Thyroid gland (tissue), 4 donors: ENCODE measurements around the gene MX2. TPM values are rescaled to one million over a fixed set of nuclear protein-coding genes. Genes with fewer than 3 reads are reported as not detected.

Experiments used
- DNase-seq, 2 donors: peaks; one replicate each; pipeline ENCODE4 v3.0.0-alpha.2; 2019
- H3K27ac ChIP-seq, 3 donors: fragments of 200-600 bp; sonication (generic); 1 replicate in 2 of 3; 2 replicates in 1 of 3; pipeline ENCODE4 v1.5.1; 2016 to 2019; ENCODE audit warnings: mild to moderate bottlenecking in 1 of 3, moderate library complexity in 1 of 3
- H3K27me3 ChIP-seq: fragments of 200-600 bp; sonication (generic); one replicate; pipeline ENCODE4 v1.5.1; 2019
- H3K36me3 ChIP-seq, 2 donors: fragments of 200-600 bp; sonication (generic); one replicate each; pipeline ENCODE4 v1.5.1; 2016 to 2019
- H3K4me1 ChIP-seq, 2 donors: fragments of 200-600 bp; sonication (generic); one replicate each; pipeline ENCODE4 v1.5.1; 2017 to 2019
- H3K4me3 ChIP-seq, 3 donors: fragments of 200-600 bp; sonication (generic); replicated peaks in 1 of 3; 1 replicate in 2 of 3; 2 replicates in 1 of 3; pipeline ENCODE4 v1.5.1; 2016; ENCODE audit warnings: mild to moderate bottlenecking in 1 of 3
- H3K9me3 ChIP-seq: fragments of 200-600 bp; sonication (generic); one replicate; pipeline ENCODE4 v1.5.1; 2017
- CTCF ChIP-seq, 6 experiments: fragments of 200-600 bp in 3 of 6; fragments of 450-650 bp in 3 of 6; sonication (generic) in 3 of 6; IDR thresholded peaks; one replicate each; pipeline ENCODE4 v1.5.1; 2016 to 2019; ENCODE audit warnings: antibody characterized with exemption in 6 of 6, mild to moderate bottlenecking in 2 of 6, inconsistent platforms in 1 of 6, moderate library complexity in 1 of 6
- POLR2A ChIP-seq, 2 donors: fragments of 450-650 bp; IDR thresholded peaks; one replicate each; pipeline ENCODE4 v1.6.1; 2017; ENCODE audit warnings: antibody characterized with exemption in 2 of 2, mild to moderate bottlenecking in 2 of 2, moderate library complexity in 1 of 2
- WGBS, 2 donors: methylation state at CpG; one replicate each; pipeline ENCODE4 v1.1.5; 2017; 5-methylcytosine and 5-hydroxymethylcytosine counted together
- intact Hi-C: fragments of 100-400 bp; cut with DNase I; formaldehyde crosslinking; loops from one replicate; pipeline ENCODE4 v1.15.1; 2023
- total RNA-seq, 4 donors: library from RNA; depleted of rRNA; stranded (reverse); fragments of >200 nt; gene quantifications; one replicate each; pipeline ENCODE4 v1.2.3, GENCODE V29; 2016

Gene MX2
- total RNA-seq, 4 donors from 2014 or later, result 3.0 to 19.8 (median 7.1) TPM

- Histone ChIP-seq H3K27me3 (no peaks in the 10 kb centered on the region), H3K36me3 (peaks cover 7 to 14% of the 10 kb centered on the region in 2 donors), H3K27ac (no peak overlapping the region), H3K4me3 (no peak overlapping the region), H3K9me3 (no peaks in the 10 kb centered on the region), H3K4me1 (no peaks in the 10 kb centered on the region)
- intact Hi-C loops, result loop anchor here (10.0 kb wide), 1 partner anchor 77 kb away; no protein-coding TSS in a partner anchor
- no peak for TF ChIP-seq CTCF (IDR thresholded peaks at IDR 0.05)
- TF ChIP-seq POLR2A (IDR thresholded peaks at IDR 0.05), result no peak
- 81 to 90% methylated on average over 16 of the region's 16 CpGs for WGBS, 2 donors
- no peak for DNase-seq
These were observed 90.2 kb downstream of the MX2 start for GRCh38 chr21:41451753-41452676.

GRCh38 chr21:41453198-41453597 is 91.4 kb downstream of the MX2 start:
- Histone ChIP-seq H3K4me1 (no peaks in the 10 kb centered on the region), H3K27me3 (no peaks in the 10 kb centered on the region), H3K27ac (no peak overlapping the region), H3K4me3 (no peak overlapping the region), H3K9me3 (no peaks in the 10 kb centered on the region), H3K36me3 (peaks cover 0 to 4% of the 10 kb centered on the region in 2 donors)
- intact Hi-C loops, result loop anchor here (10.0 kb wide), 1 partner anchor 78 kb away; no protein-coding TSS in a partner anchor
- TF ChIP-seq POLR2A (IDR thresholded peaks at IDR 0.05) (no peak), CTCF (IDR thresholded peaks at IDR 0.05) (no peak)
- DNase-seq, result no peak
- 91 to 92% methylated on average over 3 of the region's 3 CpGs for WGBS, 2 donors

DNA sequence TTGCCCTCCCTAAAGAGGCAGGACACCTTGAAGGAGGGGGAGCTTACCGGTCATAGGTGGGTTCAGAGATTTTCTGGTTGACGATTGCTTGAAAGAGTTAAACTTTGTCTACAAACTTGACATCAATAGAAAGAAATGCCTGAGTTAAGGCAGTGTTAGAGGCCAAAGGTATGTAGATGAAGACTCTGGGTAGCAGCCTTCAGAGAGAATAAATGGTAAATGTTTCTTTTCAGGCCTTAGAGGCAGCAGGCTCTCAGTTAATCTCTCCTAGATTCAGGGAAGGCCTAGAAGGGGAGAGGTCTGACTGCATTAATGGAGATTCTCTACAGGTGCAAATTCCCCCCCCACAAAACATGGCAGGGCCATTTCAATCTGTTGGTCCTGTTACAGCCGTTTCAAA is 91.9 kb downstream of the MX2 start:
- Histone ChIP-seq H3K9me3 (no peaks in the 10 kb centered on the region), H3K4me3 (no peak overlapping the region), H3K27me3 (no peaks in the 10 kb centered on the region), H3K4me1 (no peaks in the 10 kb centered on the region), H3K27ac (no peak overlapping the region), H3K36me3 (peaks cover 4 to 7% of the 10 kb centered on the region in 2 donors)
- TF ChIP-seq POLR2A (IDR thresholded peaks at IDR 0.05), result no peak
- TF ChIP-seq CTCF (IDR thresholded peaks at IDR 0.05), result no peak
- intact Hi-C loops, result loop anchor here (10.0 kb wide), 1 partner anchor 79 kb away; no protein-coding TSS in a partner anchor
- 63 to 73% methylated on average over 3 of the region's 3 CpGs for WGBS, 2 donors
- DNase-seq, result no peak

GRCh38 chr21:41458121-41458520 is 96.3 kb downstream of the MX2 start:
- DNase-seq, result no peak
- intact Hi-C loops, result loop anchor here (10.0 kb wide), 1 partner anchor 83 kb away; no protein-coding TSS in a partner anchor
- no peak for TF ChIP-seq POLR2A (IDR thresholded peaks at IDR 0.05)
- no peak for TF ChIP-seq CTCF (IDR thresholded peaks at IDR 0.05)

DNA sequence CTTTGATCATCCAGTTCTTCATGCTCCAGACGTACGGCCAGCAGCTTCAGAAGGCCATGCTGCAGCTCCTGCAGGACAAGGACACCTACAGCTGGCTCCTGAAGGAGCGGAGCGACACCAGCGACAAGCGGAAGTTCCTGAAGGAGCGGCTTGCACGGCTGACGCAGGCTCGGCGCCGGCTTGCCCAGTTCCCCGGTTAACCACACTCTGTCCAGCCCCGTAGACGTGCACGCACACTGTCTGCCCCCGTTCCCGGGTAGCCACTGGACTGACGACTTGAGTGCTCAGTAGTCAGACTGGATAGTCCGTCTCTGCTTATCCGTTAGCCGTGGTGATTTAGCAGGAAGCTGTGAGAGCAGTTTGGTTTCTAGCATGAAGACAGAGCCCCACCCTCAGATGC is 96.7 kb downstream of the MX2 start:
- Histone ChIP-seq H3K4me1 (peaks cover 12 to 20% of the 10 kb centered on the region in 2 donors), H3K36me3 (peaks cover 4 to 7% of the 10 kb centered on the region in 2 donors), H3K9me3 (no peaks in the 10 kb centered on the region), H3K27ac (no peak overlapping the region), H3K27me3 (no peaks in the 10 kb centered on the region), H3K4me3 (no peak overlapping the region)
- intact Hi-C loops, result loop anchor here (10.0 kb wide), 1 partner anchor 84 kb away; no protein-coding TSS in a partner anchor
- WGBS, 2 donors, result 92 to 95% methylated on average over 22 of the region's 22 CpGs
- TF ChIP-seq POLR2A (IDR thresholded peaks at IDR 0.05) (no peak), CTCF (IDR thresholded peaks at IDR 0.05) (no peak)
- no peak for DNase-seq

More at GRCh38 chr21:41458121-41458520, 96.3 kb downstream of the MX2 start:
- Histone ChIP-seq H3K9me3 (no peaks in the 10 kb centered on the region), H3K4me1 (peaks cover 12 to 20% of the 10 kb centered on the region in 2 donors), H3K4me3 (no peak overlapping the region), H3K36me3 (peaks cover 4 to 7% of the 10 kb centered on the region in 2 donors), H3K27ac (no peak overlapping the region), H3K27me3 (no peaks in the 10 kb centered on the region)
- 93 to 94% methylated on average over 6 of the region's 6 CpGs for WGBS, 2 donors
